MM.1S (cell line): ENCODE data around the gene ID2.

ENCODE experiments used
- DNase-seq: peaks from one replicate; pipeline ENCODE4 v3.0.0-alpha.2; 2015
- H2AFZ ChIP-seq: fragments of 300-600 bp; sonication (generic); 2 replicates; pipeline ENCODE4 v1.6.0; 2016; ENCODE audit warnings: antibody characterized with exemption, low read length
- H3F3A ChIP-seq: fragments of 300-600 bp; sonication (generic); 2 replicates; pipeline ENCODE4 v1.6.1; 2016; ENCODE audit warnings: mild to moderate bottlenecking, antibody characterized with exemption, low read length, moderate library complexity, mixed read lengths; ENCODE audit not compliant: insufficient read depth
- H3K27ac ChIP-seq: fragments of 300-600 bp; sonication (generic); 2 replicates; pipeline ENCODE4 v1.5.1; 2016; ENCODE audit warnings: mild to moderate bottlenecking, low read length
- H3K27me3 ChIP-seq: fragments of 300-600 bp; sonication (generic); replicated peaks from 2 replicates; pipeline ENCODE4 v1.6.0; 2016; ENCODE audit warnings: low read length; ENCODE audit not compliant: insufficient read depth
- H3K36me3 ChIP-seq: fragments of 300-600 bp; sonication (generic); replicated peaks from 2 replicates; pipeline ENCODE4 v1.6.1; 2016; ENCODE audit warnings: mild to moderate bottlenecking, low read length, mixed read lengths; ENCODE audit not compliant: insufficient read depth
- H3K4me1 ChIP-seq: fragments of 300-600 bp; sonication (generic); 2 replicates; pipeline ENCODE4 v1.6.1; 2016; ENCODE audit warnings: low read length, mixed read lengths
- H3K4me2 ChIP-seq: fragments of 300-600 bp; sonication (generic); 2 replicates; pipeline ENCODE4 v1.6.0; 2016; ENCODE audit warnings: low read depth, low read length
- H3K4me3 ChIP-seq: fragments of 300-600 bp; sonication (generic); 2 replicates; pipeline ENCODE4 v1.5.1; 2016; ENCODE audit warnings: low read length, mixed read lengths
- H3K79me2 ChIP-seq: fragments of 300-600 bp; sonication (generic); 2 replicates; pipeline ENCODE4 v1.6.1; 2016; ENCODE audit warnings: mixed run types, low read length, mixed read lengths
- H3K9ac ChIP-seq: fragments of 300-600 bp; sonication (generic); 2 replicates; pipeline ENCODE4 v1.6.1; 2016; ENCODE audit warnings: low read length, mixed read lengths
- H3K9me2 ChIP-seq: fragments of 300-600 bp; sonication (generic); replicated peaks from 2 replicates; pipeline ENCODE4 v1.6.1; 2016; ENCODE audit warnings: mild to moderate bottlenecking, low read length, mixed read lengths; ENCODE audit not compliant: insufficient read depth
- H3K9me3 ChIP-seq: fragments of 300-600 bp; sonication (generic); replicated peaks from 2 replicates; pipeline ENCODE4 v1.6.1; 2016; ENCODE audit warnings: mild to moderate bottlenecking, low read length, mixed read lengths; ENCODE audit not compliant: insufficient read depth
- H4K20me1 ChIP-seq: fragments of 300-600 bp; sonication (generic); 2 replicates; pipeline ENCODE4 v1.6.1; 2016; ENCODE audit warnings: mild to moderate bottlenecking, low read length, moderate library complexity, mixed read lengths; ENCODE audit not compliant: insufficient read depth
- CTCF ChIP-seq: fragments of 300-600 bp; sonication (generic); IDR thresholded peaks from 2 replicates; pipeline ENCODE4 v1.5.1; 2016; ENCODE audit warnings: antibody characterized with exemption, low read length, mixed read lengths
- EZH2 ChIP-seq: fragments of 300-600 bp; sonication (generic); optimal IDR thresholded peaks from 2 replicates; pipeline ENCODE3; 2017; ENCODE audit warnings: low read depth, mild to moderate bottlenecking, antibody characterized with exemption, low read length, mixed read lengths
- EZH2phosphoT487 ChIP-seq: fragments of 300-600 bp; sonication (generic); IDR thresholded peaks from 2 replicates; pipeline ENCODE4 v1.6.1; 2018; ENCODE audit warnings: antibody characterized with exemption, low read length

Gene ID2

GRCh38 chr2:8643996-8644356, 37.9 kb upstream of the ID2 start:
- Histone ChIP-seq H3K4me1 (no peaks in the 10 kb centered on the region), H3K9me3 (no peaks in the 10 kb centered on the region), H3K27me3 (no peaks in the 10 kb centered on the region), H3K9me2 (no peaks in the 10 kb centered on the region), H3K36me3 (no peaks in the 10 kb centered on the region), H3K4me3 (no peak overlapping the region), H3K27ac (no peak overlapping the region), H3K79me2 (no peaks in the 10 kb centered on the region), H3F3A (no peaks in the 10 kb centered on the region), H3K4me2 (no peak overlapping the region), H3K9ac (no peak overlapping the region), H2AFZ (no peak overlapping the region), H4K20me1 (no peaks in the 10 kb centered on the region)
- TF ChIP-seq EZH2 (no peak), CTCF (no peak), EZH2phosphoT487 (no peak)
- no peak for DNase-seq

- H3K27me3 ChIP-seq, result no peaks in the 10 kb centered on the region
- H3K79me2 ChIP-seq, result no peaks in the 10 kb centered on the region
- no peaks in the 10 kb centered on the region for H3K36me3 ChIP-seq
- no peak overlapping the region for H3K4me2 ChIP-seq
- no peak overlapping the region for H2AFZ ChIP-seq
- no peaks in the 10 kb centered on the region for H3K9me2 ChIP-seq
- TF ChIP-seq EZH2phosphoT487, result no peak
- no peak for TF ChIP-seq CTCF
- TF ChIP-seq EZH2, result no peak
- no peaks in the 10 kb centered on the region for H3K9me3 ChIP-seq
- no peaks in the 10 kb centered on the region for H3F3A ChIP-seq
- no peak overlapping the region for H3K4me3 ChIP-seq
- H3K9ac ChIP-seq, result no peak overlapping the region
- H3K27ac ChIP-seq, result no peak overlapping the region
- H3K4me1 ChIP-seq, result no peaks in the 10 kb centered on the region
- no peaks in the 10 kb centered on the region for H4K20me1 ChIP-seq
- DNase-seq, result no peak
Measured at GRCh38 chr2:8644605-8645175, 37.2 kb upstream of the ID2 start.

- H3K79me2 ChIP-seq, result no peaks in the 10 kb centered on the region
- H3K9me3 ChIP-seq, result no peaks in the 10 kb centered on the region
- TF ChIP-seq CTCF, result no peak
- TF ChIP-seq EZH2phosphoT487, result no peak
- no peak for TF ChIP-seq EZH2
- no peak overlapping the region for H3K9ac ChIP-seq
- H3K27me3 ChIP-seq, result no peaks in the 10 kb centered on the region
- no peaks in the 10 kb centered on the region for H3K4me1 ChIP-seq
- no peaks in the 10 kb centered on the region for H3K36me3 ChIP-seq
- H3K4me2 ChIP-seq, result no peak overlapping the region
- H4K20me1 ChIP-seq, result no peaks in the 10 kb centered on the region
- no peaks in the 10 kb centered on the region for H3K9me2 ChIP-seq
- DNase-seq, result no peak
- no peak overlapping the region for H3K4me3 ChIP-seq
- no peaks in the 10 kb centered on the region for H3F3A ChIP-seq
- no peak overlapping the region for H3K27ac ChIP-seq
- no peak overlapping the region for H2AFZ ChIP-seq
Measured at GRCh38 chr2:8645176-8645831, 36.6 kb upstream of the ID2 start.
